ENCODE results near the gene RTEL1.

DNA sequence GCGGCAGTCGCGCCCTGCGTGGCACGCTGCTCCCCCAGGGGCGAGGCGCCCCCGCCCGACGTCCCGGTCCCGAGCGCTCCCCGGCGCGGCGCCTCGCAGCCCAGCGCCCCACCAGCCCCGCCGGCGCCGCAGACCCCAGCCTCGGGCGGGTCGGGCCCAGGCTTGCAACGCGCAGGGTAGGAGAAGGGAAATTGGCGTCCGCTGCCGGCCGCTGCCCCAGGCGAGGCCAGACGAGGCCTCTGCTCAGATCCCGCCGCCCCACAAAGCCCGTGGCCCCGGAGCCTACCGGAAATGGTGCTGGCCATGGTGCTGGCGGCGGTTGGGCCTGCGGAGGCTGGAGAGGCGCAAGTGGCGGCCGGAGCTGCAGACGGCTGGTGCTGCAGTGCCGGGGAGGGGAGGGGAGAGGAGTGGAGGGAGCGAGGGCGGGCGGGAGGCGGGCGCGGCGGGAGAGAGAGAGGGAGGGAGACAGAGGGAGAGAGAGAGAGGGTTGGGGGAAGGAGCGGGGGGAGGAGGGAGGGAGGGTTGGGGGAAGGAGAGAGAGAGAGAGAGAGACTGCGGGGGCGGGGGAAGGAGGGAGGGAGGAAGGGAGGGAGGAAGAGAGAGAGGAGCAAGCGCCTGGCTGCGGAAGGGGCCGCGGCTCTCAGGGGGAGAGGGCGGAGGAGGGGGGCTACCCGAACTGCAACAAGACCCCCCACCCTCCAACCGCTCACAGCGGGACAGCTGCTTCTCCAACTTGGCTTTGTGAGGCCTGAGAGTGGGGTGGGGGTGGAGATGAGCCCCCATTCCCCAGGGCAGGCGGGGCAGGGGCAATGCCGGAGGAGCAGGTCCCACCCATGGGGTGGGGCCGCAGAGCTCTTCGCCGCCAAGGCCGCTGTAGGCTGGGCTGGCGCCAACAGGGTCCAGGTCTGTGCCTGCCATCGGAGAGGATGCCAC lies 4.8 kb upstream of the RTEL1 start, which contains the start of gene STMN3:
- TF ChIP-seq, protein P1, sequence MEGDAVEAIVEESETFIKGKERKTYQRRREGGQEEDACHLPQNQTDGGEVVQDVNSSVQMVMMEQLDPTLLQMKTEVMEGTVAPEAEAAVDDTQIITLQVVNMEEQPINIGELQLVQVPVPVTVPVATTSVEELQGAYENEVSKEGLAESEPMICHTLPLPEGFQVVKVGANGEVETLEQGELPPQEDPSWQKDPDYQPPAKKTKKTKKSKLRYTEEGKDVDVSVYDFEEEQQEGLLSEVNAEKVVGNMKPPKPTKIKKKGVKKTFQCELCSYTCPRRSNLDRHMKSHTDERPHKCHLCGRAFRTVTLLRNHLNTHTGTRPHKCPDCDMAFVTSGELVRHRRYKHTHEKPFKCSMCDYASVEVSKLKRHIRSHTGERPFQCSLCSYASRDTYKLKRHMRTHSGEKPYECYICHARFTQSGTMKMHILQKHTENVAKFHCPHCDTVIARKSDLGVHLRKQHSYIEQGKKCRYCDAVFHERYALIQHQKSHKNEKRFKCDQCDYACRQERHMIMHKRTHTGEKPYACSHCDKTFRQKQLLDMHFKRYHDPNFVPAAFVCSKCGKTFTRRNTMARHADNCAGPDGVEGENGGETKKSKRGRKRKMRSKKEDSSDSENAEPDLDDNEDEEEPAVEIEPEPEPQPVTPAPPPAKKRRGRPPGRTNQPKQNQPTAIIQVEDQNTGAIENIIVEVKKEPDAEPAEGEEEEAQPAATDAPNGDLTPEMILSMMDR (conservative IDR thresholded peaks at IDR 0.05; ENCODE audit: low read depth, low read length): no peak
- TF ChIP-seq EZH2phosphoT487 (IDR thresholded peaks at IDR 0.05; ENCODE audit: borderline replicate concordance, low read length): no peak
- TF ChIP-seq EZH2 (IDR thresholded peaks at IDR 0.05; ENCODE audit: low read length, unreplicated experiment): no peak
